ENCODE results near the gene TUBB4A.
A peak's percentile ranks its signal among the peaks of the same experiment; 100 is the strongest.

TUBB4A gene

DNA sequence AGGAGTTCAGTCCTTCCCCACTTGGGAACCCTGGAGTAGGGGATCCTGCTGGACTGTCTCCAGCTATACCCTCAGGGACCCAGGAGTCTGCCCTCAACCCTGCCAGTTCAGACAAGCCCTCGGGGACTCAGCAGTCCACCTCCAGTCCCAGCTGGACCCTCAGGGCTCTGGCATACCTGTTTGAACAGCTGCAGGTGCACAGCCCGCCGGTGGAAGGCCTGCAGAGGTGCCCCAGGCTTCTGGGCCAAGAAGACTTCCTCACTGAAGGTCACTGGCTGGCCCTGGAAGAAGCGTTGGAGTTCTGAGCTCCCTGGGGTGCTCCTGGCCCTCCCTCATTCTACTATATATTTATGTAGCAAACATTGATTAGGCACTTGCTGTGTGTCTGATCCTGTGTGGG lies 29.4 kb downstream of the TUBB4A start:
- H3K27me3 ChIP-seq (ENCODE audit: control insufficient read depth, insufficient read depth, low read length): peaks cover 11% of the 10 kb centered on the region
- no peaks in the 10 kb centered on the region for H3K4me1 ChIP-seq (ENCODE audit: control insufficient read depth, insufficient read depth, low read length)
- H3K4me3 ChIP-seq (ENCODE audit: low read depth, low read length): no peak overlapping the region
- H3K36me3 ChIP-seq (ENCODE audit: control insufficient read depth, insufficient read depth, low read length): no peaks in the 10 kb centered on the region
- H3K9ac ChIP-seq (ENCODE audit: low read depth, low read length): no peak overlapping the region
- H3K9me3 ChIP-seq (ENCODE audit: control insufficient read depth, insufficient read depth, low read length): no peaks in the 10 kb centered on the region

DNA sequence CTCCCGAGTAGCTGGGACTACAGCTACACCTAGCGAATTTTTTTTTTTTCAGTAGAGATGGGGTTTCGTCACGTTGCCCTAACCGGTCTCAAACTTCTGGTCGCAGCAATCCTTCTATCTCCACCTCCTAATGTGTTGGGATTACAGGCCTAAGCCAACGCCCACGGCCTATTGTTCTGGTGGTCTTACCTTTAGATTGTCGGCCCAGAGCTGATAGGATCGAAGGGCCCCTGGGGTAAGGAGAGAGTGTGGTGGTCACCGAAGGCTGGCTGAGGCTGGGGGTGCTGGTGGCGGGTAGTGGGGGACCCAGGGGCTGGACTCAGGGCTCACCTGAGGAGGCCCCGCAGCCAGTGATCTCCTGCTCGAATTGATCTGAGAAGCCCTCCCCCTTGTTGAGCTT lies 31.0 kb downstream of the TUBB4A start:
- no peak overlapping the region for H3K9ac ChIP-seq (ENCODE audit: low read depth, low read length)

DNA sequence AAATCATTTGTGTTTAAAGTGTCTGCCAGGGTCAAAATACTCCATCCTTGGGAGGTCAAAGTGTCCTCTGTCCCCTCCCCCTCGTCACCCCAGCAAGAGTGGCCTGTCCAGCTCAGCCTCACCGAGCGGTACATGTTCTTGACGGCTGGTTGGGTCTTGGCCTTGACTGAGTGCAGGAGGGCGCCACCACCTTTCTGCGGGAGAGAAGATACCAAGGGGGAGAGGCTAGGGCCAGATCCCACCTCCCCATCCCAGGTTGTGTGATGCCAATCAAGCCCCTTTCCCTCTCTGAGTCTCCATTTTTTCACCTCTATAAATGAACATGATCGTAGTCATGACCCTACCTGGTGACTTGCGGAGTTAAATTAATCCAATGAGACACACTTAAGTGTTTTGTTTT lies 31.9 kb downstream of the TUBB4A start:
- Histone ChIP-seq H3K4me1 (ENCODE audit: control insufficient read depth, insufficient read depth, low read length) (peaks cover 4% of the 10 kb centered on the region), H3K36me3 (ENCODE audit: control insufficient read depth, insufficient read depth, low read length) (peaks cover 6% of the 10 kb centered on the region)

More for the DNA sequence above, 31.0 kb downstream of the TUBB4A start:
- peaks cover 11% of the 10 kb centered on the region for H3K27me3 ChIP-seq (ENCODE audit: control insufficient read depth, insufficient read depth, low read length)
- peaks cover 6% of the 10 kb centered on the region for H3K36me3 ChIP-seq (ENCODE audit: control insufficient read depth, insufficient read depth, low read length)
- H3K4me3 ChIP-seq (ENCODE audit: low read depth, low read length): no peak overlapping the region
- no peaks in the 10 kb centered on the region for H3K4me1 ChIP-seq (ENCODE audit: control insufficient read depth, insufficient read depth, low read length)
- no peaks in the 10 kb centered on the region for H3K9me3 ChIP-seq (ENCODE audit: control insufficient read depth, insufficient read depth, low read length)

DNA sequence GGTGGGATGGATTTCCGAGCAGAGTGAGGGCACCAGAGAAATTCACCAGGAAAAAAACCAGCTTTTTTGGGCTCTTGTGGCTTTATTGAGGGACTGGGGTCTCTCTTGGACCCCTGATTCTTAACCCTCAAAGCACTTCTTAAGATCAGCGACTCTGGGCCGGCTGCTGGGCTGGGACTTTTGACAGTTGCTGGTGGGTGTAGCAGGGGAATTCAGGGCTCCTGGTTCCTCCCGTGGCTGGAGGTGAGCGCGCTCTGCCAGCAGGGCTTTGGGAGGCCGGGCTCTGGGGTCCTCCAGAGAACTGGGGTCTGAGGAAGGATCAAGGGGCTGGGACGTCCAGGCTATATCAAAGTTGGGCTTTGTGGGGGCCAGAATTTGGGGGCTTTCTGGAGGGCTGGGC lies 34.7 kb downstream of the TUBB4A start:
- Histone ChIP-seq H3K9ac (ENCODE audit: low read depth, low read length) (no peak overlapping the region), H3K36me3 (ENCODE audit: control insufficient read depth, insufficient read depth, low read length) (peaks cover 6% of the 10 kb centered on the region), H3K4me1 (ENCODE audit: control insufficient read depth, insufficient read depth, low read length) (peaks cover 4% of the 10 kb centered on the region), H3K9me3 (ENCODE audit: control insufficient read depth, insufficient read depth, low read length) (no peaks in the 10 kb centered on the region), H3K27me3 (ENCODE audit: control insufficient read depth, insufficient read depth, low read length) (peaks cover 2% of the 10 kb centered on the region), H3K4me3 (ENCODE audit: low read depth, low read length) (no peak overlapping the region)

More for the DNA sequence above, 31.9 kb downstream of the TUBB4A start:
- Histone ChIP-seq H3K4me3 (ENCODE audit: low read depth, low read length) (no peak overlapping the region), H3K27me3 (ENCODE audit: control insufficient read depth, insufficient read depth, low read length) (peaks cover 8% of the 10 kb centered on the region), H3K9me3 (ENCODE audit: control insufficient read depth, insufficient read depth, low read length) (no peaks in the 10 kb centered on the region), H3K9ac (ENCODE audit: low read depth, low read length) (no peak overlapping the region)

DNA sequence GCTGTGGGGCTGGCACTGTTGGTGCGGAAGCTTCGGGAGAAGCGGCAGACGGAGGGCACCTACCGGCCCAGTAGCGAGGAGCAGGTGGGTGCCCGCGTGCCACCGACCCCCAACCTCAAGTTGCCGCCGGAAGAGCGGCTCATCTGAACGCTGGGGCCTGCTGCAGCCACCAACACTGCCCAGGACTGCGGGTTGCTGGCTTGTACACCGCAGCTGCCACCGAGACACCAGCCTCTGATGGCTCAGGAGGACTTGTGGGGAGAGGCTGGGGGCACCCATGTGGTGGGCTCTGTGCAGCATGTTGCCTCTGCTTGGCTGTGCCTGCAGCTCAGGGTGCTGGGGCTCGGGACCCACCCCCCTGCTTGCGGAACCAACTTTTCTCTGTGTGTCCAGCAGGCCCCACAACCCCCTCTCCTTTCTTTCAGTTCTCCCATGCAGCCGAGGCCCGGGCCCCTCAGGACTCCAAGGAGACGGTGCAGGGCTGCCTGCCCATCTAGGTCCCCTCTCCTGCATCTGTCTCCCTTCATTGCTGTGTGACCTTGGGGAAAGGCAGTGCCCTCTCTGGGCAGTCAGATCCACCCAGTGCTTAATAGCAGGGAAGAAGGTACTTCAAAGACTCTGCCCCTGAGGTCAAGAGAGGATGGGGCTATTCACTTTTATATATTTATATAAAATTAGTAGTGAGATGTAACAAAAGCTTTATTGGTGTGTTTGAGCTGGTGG lies 35.4 kb downstream of the TUBB4A start:
- H3K4me3 ChIP-seq (ENCODE audit: low read depth, low read length): no peak overlapping the region
- no peak overlapping the region for H3K9ac ChIP-seq (ENCODE audit: low read depth, low read length)
- peaks cover 6% of the 10 kb centered on the region for H3K27me3 ChIP-seq (ENCODE audit: control insufficient read depth, insufficient read depth, low read length)
- peaks cover 6% of the 10 kb centered on the region for H3K36me3 ChIP-seq (ENCODE audit: control insufficient read depth, insufficient read depth, low read length)
- H3K4me1 ChIP-seq (ENCODE audit: control insufficient read depth, insufficient read depth, low read length): peaks cover 4% of the 10 kb centered on the region
- H3K9me3 ChIP-seq (ENCODE audit: control insufficient read depth, insufficient read depth, low read length): no peaks in the 10 kb centered on the region

DNA sequence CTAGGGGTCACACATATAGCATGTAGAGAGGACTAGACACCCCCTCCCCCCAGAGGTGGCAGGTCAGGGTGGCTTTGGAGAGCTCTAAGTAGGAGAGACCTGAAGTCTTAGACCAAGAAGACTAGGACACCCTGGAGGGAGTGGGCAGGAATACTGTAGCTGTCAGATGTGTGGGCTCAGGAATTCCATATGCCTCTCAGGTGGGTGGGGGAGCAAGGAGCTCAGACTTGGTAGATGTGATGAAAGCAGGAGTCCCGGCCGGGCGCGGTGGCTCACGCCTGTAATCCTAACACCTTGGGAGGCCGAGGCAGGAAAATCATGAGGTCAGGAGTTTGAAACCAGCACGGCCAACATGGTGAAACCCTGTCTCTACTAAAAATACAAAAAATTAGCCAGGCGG lies 36.4 kb downstream of the TUBB4A start:
- Histone ChIP-seq H3K27me3 (ENCODE audit: control insufficient read depth, insufficient read depth, low read length) (peaks cover 6% of the 10 kb centered on the region), H3K36me3 (ENCODE audit: control insufficient read depth, insufficient read depth, low read length) (peaks cover 6% of the 10 kb centered on the region), H3K9ac (ENCODE audit: low read depth, low read length) (no peak overlapping the region), H3K9me3 (ENCODE audit: control insufficient read depth, insufficient read depth, low read length) (no peaks in the 10 kb centered on the region), H3K4me1 (ENCODE audit: control insufficient read depth, insufficient read depth, low read length) (peaks cover 4% of the 10 kb centered on the region), H3K4me3 (ENCODE audit: low read depth, low read length) (no peak overlapping the region)

DNA sequence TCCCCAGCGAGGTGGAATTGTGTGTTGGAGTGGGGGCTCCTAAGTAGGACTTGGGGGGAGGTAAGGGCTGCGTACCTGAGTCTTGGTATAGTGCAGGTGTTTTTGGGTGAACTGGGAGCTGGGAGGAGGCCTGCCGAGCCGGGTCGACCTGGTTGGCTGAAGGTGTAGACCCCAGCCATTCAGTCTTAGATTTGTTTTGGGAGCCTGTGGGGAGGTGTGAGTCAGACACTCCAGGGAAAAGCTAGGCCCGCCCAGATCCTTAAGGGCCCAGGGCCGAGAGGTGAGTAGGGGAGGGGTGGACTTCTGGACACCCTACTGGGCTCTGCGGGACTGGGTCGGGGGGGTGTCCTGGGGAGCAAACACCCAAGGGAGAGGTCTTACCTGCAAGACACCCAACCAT lies 37.1 kb downstream of the TUBB4A start:
- Histone ChIP-seq H3K9me3 (ENCODE audit: control insufficient read depth, insufficient read depth, low read length) (no peaks in the 10 kb centered on the region), H3K4me1 (ENCODE audit: control insufficient read depth, insufficient read depth, low read length) (peaks cover 4% of the 10 kb centered on the region), H3K4me3 (ENCODE audit: low read depth, low read length) (peak overlapping the region; percentile 72), H3K9ac (ENCODE audit: low read depth, low read length) (peak overlapping the region; percentile 70), H3K27me3 (ENCODE audit: control insufficient read depth, insufficient read depth, low read length) (peaks cover 6% of the 10 kb centered on the region), H3K36me3 (ENCODE audit: control insufficient read depth, insufficient read depth, low read length) (peaks cover 6% of the 10 kb centered on the region)

DNA sequence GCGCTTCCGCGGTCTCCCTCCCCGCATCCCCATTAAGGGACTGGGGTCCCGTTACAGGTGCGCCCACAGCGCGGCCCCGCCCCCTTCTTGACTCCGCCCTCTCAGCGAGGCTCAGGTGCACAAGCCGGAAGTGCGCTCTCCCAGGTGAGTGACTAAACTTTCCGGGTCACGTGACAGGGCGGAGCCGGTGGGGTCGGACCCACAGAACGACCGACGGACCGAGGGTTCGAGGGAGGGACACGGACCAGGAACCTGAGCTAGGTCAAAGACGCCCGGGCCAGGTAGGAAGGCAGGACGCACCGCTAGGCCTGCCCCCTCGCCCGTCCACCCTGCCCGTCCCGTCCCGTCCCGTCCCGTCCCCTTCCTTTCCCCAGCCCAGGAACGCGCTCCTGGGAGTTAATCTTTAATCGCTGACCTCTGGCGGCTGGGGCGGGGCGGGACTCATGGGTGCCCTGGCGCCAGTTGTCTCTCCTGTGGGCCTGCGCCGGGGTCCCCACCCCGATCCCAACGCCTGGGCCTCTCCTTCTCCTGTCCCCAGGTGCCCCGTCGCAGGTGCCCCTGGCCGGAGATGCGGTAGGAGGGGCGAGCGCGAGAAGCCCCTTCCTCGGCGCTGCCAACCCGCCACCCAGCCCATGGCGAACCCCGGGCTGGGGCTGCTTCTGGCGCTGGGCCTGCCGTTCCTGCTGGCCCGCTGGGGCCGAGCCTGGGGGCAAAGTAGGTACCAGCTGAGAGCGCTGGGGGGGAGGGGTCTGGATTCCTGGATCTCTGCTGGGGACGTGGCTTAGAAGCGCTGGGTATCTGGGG lies 37.8 kb downstream of the TUBB4A start, which contains the start of gene CRB3:
CRB3 (plus strand) TSS at position 202 of the 804 bp plus-strand sequence; CDS start at position 633, 431 bp downstream.
- peaks cover 4% of the 10 kb centered on the region for H3K4me1 ChIP-seq (ENCODE audit: control insufficient read depth, insufficient read depth, low read length)
- H3K4me3 ChIP-seq (ENCODE audit: low read depth, low read length): peak within 1 kb of the TSS; percentile 72
- H3K9ac ChIP-seq (ENCODE audit: low read depth, low read length): peak within 1 kb of the TSS; percentile 70

DNA sequence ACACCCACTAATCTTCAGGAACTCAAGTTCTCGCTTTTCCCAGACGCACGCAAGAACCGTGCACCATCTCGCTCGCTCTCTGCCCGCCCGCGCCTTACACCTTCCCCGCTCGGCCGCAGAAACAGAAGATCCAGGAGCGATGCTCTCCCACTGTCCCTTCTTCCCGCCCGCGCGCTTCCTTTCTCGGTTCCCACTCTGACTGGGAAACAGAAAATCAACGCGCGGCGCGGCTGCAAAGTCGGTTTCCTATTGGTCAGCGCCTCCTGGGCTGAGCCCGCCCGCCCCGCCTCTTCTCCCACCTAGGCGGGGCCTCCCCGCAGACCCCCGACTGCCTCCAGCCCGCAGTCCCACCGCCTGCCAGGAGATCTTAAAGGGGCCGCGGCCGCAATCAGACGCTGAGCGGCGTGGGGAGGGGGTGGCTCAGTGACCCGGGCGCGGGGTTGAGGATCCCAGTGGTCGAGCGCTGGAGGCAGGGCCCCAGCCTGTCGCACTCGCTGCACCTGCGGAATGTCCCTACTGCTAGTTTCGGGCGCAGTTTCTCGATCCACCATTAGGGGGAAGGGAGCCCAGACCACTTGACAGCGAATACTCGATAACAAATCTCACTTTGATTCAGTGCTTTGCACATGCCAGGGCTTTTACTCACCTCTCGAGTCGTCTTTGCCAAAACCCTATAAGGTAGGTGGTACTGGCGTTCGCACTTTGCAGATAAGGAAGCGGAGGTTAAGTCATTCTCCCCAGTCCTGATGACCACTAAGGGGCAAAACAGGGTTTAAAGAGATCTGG lies 41.8 kb downstream of the TUBB4A start:
- H3K36me3 ChIP-seq (ENCODE audit: control insufficient read depth, insufficient read depth, low read length): peaks cover 2% of the 10 kb centered on the region
- H3K9ac ChIP-seq (ENCODE audit: low read depth, low read length): no peak overlapping the region

More for the DNA sequence above, 37.8 kb downstream of the TUBB4A start, which contains the start of gene CRB3:
- H3K36me3 ChIP-seq (ENCODE audit: control insufficient read depth, insufficient read depth, low read length): peaks cover 6% of the 10 kb centered on the region
- no peaks in the 10 kb centered on the region for H3K9me3 ChIP-seq (ENCODE audit: control insufficient read depth, insufficient read depth, low read length)
- H3K27me3 ChIP-seq (ENCODE audit: control insufficient read depth, insufficient read depth, low read length): peaks cover 6% of the 10 kb centered on the region

DNA sequence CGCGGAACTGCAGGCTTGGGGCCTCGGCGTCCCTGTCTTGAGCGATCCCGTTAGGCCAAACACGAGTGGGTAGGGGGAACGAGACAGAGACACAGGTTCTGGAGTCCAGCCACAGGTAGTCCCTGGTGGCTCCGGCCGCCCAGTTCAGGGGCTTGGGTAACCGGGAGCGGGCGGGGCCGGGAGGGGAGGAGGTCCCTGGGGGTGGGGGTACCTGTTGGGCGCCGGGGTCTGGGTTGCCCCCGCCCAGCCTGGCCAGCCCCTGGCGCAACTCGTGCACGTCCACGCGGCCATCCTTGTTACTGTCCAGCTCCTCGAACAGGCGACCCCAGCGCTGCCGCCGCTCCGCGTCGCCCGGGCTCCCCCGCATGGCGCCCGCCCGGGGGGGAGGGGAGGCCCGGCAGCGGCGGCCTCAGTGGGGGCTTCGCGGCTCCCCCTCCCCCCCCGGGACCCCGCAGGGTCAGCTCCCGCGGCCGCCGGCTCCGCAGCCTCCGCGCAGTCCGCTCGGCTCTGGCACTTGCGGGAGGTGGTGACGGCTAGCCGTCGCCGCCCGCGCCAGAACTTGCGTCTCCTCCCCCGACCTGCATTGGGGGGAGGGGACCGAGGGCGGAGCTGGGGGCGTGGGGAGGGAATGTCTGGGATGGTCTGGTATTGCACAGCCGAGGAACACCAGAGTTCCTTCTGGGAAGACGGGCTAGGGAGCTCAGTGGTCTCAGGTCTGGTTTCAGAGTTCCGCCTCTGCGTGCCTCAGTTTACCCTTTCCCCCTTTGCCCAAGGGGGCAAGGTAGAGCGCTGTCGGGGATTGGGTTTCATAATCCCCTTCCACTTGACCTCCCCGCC lies 42.6 kb downstream of the TUBB4A start, which contains the start of gene SLC25A23:
SLC25A23 (minus strand) TSS at position 531 of the 837 bp plus-strand sequence; CDS start at position 367, 164 bp downstream.
- Histone ChIP-seq H3K9me3 (ENCODE audit: control insufficient read depth, insufficient read depth, low read length) (no peaks in the 10 kb centered on the region), H3K36me3 (ENCODE audit: control insufficient read depth, insufficient read depth, low read length) (peaks cover 7% of the 10 kb centered on the region), H3K4me3 (ENCODE audit: low read depth, low read length) (peak within 1 kb of the TSS; percentile 69), H3K9ac (ENCODE audit: low read depth, low read length) (no peak within 1 kb of the TSS), H3K27me3 (ENCODE audit: control insufficient read depth, insufficient read depth, low read length) (peaks cover 6% of the 10 kb centered on the region), H3K4me1 (ENCODE audit: control insufficient read depth, insufficient read depth, low read length) (peaks cover 5% of the 10 kb centered on the region)

More for the DNA sequence above, 41.8 kb downstream of the TUBB4A start:
- Histone ChIP-seq H3K9me3 (ENCODE audit: control insufficient read depth, insufficient read depth, low read length) (no peaks in the 10 kb centered on the region), H3K4me1 (ENCODE audit: control insufficient read depth, insufficient read depth, low read length) (peaks cover 6% of the 10 kb centered on the region), H3K4me3 (ENCODE audit: low read depth, low read length) (peak overlapping the region; percentile 69), H3K27me3 (ENCODE audit: control insufficient read depth, insufficient read depth, low read length) (peaks cover 6% of the 10 kb centered on the region)

Data from iPS-15b (cell line).